Kasumi-1 (cell line): ENCODE measurements around the gene ARHGAP26.
"Not testable (repeated sequence)": the region's sequence is repeated elsewhere in the genome, so short reads cannot be mapped to it uniquely, and the experiment has no call there.

ENCODE experiments used
- DNase-seq, 2 experiments: peaks; one replicate each; lab custom pipeline; 2025; lab: John Stamatoyannopoulos, UW

The ARHGAP26 gene

GRCh38 chr5:143182901-143183820, 413.0 kb downstream of the ARHGAP26 start:
- peak; percentile 65 to 82 for DNase-seq

GRCh38 chr5:143183989-143184388, 413.8 kb downstream of the ARHGAP26 start:
- no peak for DNase-seq

- no peak for DNase-seq
Observed at GRCh38 chr5:143186623-143187022, 416.4 kb downstream of the ARHGAP26 start.

- no peak for DNase-seq
Observed at GRCh38 chr5:143187495-143187894, 417.3 kb downstream of the ARHGAP26 start.

- DNase-seq, result no peak
Observed at GRCh38 chr5:143188083-143188482, 417.9 kb downstream of the ARHGAP26 start.

- no peak for DNase-seq
Observed at GRCh38 chr5:143188692-143189091, 418.5 kb downstream of the ARHGAP26 start.

GRCh38 chr5:143190260-143190810, 420.2 kb downstream of the ARHGAP26 start:
- no peak for DNase-seq

- no peak for DNase-seq
Observed at GRCh38 chr5:143191720-143192119, 421.5 kb downstream of the ARHGAP26 start.

- DNase-seq, result no peak
Observed at GRCh38 chr5:143192191-143192900, 422.2 kb downstream of the ARHGAP26 start.

- DNase-seq, result peak in 1 of 2 experiments; percentile 5
Observed at GRCh38 chr5:143194206-143194605, 424.0 kb downstream of the ARHGAP26 start.

- DNase-seq, result no peak
Observed at GRCh38 chr5:143194713-143195112, 424.5 kb downstream of the ARHGAP26 start.

- DNase-seq, result no peak
Observed at GRCh38 chr5:143195491-143195890, 425.3 kb downstream of the ARHGAP26 start.

- no peak for DNase-seq
Observed at GRCh38 chr5:143196601-143197259, 426.6 kb downstream of the ARHGAP26 start.

- no peak for DNase-seq
Observed at GRCh38 chr5:143197260-143197656, 427.1 kb downstream of the ARHGAP26 start.

- no peak for DNase-seq
Observed at GRCh38 chr5:143198332-143198731, 428.2 kb downstream of the ARHGAP26 start.

GRCh38 chr5:143199161-143199560, 429.0 kb downstream of the ARHGAP26 start:
- DNase-seq, result no peak

GRCh38 chr5:143199843-143200242, 429.7 kb downstream of the ARHGAP26 start:
- no peak for DNase-seq

GRCh38 chr5:143200781-143201398, 430.7 kb downstream of the ARHGAP26 start:
- no peak for DNase-seq

GRCh38 chr5:143201589-143201988, 431.4 kb downstream of the ARHGAP26 start:
- no peak for DNase-seq

- DNase-seq, result not testable (repeated sequence)
Observed at GRCh38 chr5:143203301-143203956, 433.3 kb downstream of the ARHGAP26 start.
